GM21576 (cell line): ENCODE data around the gene GPSM3.
"Not testable (repeated sequence)": the region's sequence is repeated elsewhere in the genome, so short reads cannot be mapped to it uniquely, and the experiment has no call there.

Experiments
- ATAC-seq: cut with Tn5 transposase; IDR thresholded peaks from one replicate; pipeline ENCODE4 v1.9.1; 2021; ENCODE audit warnings: mild to moderate bottlenecking, moderate library complexity; ENCODE audit not compliant: unreplicated experiment

Gene GPSM3

DNA sequence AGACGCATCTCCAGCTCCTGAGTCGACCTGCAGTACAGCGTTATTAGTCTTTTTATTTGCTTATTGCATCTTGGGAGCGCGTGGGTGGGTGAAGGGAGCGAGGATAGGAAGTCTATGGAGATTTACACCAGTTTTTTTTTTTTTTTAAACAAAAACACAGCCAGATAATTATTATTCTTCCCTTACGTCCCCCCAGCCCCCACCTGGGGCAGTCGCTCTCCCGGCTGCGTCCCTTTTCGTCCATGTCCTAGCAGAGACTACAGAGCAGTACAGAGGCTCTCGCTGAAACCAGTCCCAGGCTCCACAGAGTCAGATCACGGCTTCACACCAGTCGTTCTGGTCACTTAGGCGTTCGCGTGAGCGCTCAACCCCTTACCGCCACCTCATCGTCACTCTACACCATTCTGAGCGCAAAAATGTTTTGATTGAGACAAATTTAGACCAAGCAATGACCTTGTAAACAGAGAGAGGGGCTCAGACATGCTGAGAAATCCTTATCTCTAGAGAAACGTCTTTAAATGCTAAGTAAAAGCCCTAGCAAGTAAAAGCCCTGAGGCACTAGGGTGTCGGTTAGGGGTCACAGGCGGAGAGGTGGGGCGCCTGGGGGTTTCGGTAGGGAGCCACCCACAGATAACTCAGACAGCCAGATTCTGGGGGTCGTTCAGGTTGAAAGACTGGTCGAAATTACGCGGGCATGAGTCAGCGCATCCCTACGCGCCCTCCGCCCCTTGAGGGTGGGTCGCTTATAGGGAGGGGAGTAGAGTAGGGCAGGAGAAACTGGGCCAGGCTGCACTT lies 39.5 kb downstream of the GPSM3 start:
- ATAC-seq, result no peak

DNA sequence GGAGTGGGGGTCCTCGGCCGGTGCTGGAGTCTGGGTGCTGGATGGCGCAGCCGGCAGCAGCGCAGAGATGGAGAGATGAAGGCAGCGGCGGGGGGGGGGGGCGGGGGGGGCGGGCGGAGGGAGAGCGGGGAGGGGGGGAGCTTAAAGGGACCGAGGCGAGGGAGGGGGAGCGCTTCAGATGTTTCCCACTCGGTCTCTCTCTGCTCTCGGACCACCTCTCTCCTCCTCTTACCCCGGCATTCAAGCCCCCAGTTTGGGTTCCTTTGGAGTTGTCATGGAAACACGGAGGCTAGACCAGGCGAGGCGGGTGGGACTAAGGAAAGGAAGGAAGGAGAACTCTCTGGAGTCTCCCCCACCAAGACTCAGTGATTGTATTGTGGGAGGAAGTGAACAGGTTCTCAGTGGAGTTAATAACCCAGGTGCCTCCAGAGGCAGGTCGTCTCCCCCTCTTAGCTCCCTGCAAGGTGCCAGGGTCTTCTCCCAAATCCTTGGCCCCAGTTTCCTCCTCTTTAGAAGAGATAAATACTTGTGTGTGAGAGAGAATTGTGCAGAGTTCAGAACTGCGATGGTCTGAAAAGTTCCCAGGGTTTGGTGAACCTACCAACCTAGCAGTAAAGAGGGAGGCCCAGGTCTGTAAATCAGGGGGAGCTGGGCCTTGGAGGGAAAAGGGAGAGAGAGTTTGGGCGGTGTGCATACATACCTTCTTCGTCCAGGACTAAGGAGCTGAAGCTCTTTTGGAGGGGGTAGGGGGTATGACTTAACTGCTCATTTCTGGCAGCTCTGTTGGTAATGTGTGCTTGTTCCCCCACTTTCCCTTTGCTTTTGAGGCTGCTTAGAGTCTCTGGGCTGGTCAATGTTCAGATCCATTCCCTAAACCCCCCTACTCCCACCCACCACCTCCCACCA lies 40.3 kb downstream of the GPSM3 start, which contains the start of gene PRRT1:
Gene PRRT1 (minus strand): TSS at position 77 of the 906 bp plus-strand sequence. CDS start 112 bp downstream, outside the sequence.
- no peak for ATAC-seq

DNA sequence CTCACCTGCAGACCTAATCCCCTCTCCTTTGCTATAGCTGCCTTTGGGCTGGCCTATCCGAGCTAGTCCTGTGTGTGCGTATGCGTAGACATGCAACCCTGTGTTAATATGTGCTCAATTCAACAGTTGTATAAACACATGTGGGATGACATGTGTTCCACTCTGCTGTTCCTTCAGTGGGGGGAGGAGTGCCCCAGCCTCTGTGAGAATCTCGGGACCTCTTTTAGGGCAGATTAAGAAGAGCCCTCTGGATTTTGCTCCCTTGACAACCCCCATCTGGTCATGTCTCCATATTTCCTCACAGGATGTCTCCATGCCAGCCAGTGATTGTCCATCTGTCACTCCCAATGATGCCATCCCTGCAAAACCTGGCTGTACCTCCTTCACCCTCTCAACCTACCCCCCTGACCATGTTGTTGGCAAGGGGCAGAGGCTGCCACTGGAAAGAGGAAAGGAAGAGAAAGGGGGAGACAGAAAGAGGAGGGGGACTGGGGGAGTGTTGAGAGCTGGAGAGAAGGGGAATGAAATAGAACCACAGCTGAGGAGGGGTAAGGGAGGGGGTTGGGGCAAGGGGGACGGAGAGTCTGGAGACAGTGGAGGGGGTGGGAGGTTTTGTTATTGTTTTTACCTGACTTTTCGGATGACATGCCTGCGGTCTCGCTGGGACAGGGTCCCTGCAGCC lies 41.1 kb downstream of the GPSM3 start:
- no peak for ATAC-seq

DNA sequence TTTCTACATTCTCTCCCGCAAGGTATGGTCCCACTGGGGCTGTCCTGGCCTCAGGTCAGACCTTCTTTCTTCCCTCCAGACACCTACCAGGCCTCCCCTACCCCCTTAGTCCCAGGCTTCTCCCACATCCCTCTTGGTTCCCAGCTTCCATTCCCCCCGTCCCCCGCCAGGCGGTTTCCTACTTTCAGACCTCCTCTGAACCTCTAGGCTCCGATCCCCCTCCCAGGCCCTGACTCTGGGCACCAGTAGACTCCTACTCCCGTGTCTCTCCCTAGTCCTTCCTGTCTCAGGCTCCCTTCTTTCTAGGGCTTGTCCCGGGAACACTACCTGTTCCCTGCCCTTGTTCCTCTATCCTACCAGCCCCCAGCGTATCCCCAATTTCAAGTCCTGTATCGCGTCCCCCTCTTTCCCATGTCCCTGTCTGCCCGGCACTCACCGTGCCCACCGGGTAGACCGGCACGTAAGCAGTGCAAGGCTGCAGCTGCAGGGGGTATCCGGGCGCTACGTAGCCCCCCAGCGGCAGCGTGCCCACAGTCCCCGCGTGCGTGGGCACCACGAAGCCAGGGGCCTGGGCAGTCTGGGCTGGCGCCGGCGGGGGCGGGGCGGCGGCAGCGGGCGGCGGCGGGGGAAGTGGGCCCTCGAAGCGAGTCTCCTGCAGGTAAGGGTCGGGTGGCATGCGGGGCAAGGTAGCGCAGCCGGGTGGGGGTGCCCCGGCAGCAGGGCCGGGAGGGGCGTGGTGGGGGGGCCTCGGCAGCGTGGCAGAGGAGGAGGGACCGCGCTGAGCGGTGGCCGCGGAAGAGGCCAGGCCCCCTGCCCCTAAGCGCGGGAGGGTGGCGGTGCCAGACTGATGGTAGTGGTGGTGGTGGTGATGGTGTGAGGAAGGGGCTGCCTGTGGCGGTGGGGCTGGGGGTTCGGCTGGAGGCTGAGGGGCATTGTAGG lies 42.2 kb downstream of the GPSM3 start:
- ATAC-seq, result no peak

DNA sequence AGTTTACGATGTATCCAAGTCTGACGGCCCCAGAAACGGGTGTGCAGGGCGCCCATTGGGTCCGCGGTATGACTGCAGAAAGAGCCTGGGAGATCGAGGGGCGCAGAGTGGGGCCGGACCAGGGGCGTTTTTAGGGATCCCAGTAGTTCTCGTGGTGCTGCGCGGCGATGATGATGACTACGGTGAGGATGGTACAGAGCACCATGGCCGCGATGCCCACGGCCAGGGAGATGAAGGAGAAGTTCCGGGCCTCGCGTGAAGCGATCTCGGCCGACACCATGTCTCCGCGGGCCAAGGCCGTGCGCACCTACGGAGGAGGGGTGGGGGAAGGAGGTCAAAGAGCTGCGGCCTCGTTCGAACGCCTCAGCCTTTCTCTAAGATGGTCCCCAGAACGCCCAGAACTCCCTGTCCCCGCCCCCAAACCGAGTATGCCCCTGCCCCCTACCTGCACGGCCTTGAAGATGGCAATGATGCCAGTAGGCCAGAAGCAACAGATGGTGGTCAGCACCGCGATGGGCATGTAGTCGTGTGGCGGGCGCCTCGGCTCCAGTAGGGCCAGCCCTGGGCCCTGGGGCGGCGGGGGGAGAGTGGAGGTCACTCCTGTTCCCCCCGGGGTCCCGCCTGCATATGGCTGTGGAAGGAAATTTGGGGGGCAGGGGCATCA lies 43.2 kb downstream of the GPSM3 start:
- no peak for ATAC-seq

DNA sequence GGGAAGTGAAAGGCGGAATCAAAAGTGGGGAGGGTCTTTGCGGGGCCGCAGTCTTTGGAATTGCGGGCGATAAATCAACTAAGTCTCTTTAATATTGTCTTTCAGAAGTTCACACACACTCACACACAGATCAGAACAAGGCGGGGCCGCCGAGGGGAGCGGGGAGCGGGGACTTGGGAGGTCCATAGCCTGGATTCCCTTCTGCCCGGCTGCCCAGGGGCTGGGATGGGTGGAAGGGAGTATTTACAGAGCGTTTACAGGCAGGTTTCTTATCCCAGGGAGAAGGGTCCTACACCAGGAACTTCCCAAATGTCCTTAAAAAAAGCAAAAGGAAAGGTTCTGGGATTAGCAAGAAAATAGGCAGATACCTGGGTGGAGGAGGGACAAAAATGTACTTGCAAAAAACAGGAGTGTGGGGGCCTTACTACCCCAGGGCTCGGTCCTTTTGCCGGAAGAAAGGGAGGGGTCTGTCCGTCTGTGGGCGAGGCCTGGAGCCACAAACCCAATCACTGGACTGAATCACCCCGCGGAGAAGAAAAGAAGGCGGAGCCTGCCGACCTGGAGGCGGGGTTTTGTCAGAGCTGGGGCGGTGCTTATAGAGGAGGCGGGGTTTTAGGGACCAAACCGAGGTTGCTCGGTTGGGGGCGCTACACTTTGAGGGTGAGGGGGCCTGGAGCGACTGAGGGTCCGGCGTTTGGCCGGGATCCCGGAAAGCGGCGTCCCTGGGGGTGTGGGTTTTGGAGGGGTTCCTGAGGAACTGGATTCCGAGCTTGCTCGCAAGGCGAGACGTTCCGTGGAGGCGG lies 44.0 kb downstream of the GPSM3 start:
- ATAC-seq, result no peak

DNA sequence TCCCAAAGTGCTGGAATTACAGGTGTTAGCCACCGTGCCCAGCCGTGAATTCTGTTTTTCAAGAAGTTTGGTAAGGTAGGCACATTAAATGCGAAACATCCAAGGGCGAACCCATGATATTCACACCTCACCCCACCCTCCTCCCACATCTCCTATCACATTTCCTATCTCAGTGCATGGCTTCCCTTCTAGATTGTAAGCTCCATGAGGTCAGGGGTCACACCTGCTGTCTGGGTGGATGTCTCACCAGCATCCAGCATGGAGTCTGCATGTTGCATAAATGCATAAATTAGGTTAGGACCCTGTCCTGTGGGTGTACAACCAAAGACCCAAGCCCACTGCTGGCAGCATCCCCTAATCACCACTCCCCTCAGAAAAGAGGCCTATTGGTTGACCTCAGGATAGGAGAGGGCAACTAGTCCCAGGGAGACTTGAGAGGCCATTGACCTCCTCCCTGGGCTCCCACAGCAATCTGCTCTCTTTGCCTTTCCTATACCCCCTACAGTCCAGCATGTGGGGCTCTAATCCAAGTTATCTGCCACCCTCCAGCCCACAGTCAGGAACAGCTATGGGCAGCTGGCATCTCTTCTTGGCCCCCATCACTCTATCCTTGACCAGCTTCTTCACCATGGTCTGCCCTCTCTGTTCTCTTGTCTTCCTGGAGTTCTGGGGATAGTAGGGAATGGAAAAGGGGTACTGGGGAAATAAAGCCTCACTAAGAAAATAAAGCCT lies 44.9 kb downstream of the GPSM3 start:
- no peak for ATAC-seq

DNA sequence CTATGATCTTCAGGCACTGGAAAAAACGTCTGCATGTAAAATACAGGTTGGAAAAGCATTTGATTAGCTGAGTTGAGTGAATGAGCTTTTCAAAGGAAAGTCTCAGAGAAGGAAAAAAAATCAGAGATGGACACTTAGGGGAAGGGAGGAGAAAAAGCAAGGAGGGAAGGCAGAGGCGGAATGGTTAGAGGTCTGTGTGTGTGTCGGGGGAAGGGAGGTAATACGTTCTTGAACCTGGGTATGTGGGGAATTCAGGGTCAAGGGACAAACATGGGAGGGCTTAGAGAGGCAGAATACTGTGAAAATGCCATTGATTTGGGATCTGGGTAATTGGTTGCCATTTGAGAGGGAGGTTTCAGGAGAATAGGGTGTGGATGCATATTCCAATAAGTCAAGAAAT lies 45.8 kb downstream of the GPSM3 start:
- ATAC-seq, result no peak

DNA sequence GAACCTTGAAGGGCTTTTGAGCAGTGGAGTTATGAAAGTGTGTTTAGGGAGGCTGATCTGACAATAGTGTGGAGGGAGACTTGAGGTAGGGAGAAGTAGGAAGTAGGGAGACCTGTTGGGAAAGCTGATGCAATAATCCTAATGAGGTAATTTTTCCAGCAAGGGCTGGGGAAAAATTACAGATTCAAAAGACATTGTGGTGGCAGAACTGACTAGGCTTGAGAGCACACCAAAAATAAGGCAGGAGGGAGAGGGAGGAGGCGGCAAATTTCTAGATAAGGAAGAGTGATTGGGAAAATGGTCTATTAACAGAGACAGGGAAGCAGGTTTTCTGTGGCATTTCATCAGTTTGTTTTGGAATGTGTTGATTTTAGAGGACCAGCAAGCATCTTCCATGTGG lies 46.2 kb downstream of the GPSM3 start:
- no peak for ATAC-seq

DNA sequence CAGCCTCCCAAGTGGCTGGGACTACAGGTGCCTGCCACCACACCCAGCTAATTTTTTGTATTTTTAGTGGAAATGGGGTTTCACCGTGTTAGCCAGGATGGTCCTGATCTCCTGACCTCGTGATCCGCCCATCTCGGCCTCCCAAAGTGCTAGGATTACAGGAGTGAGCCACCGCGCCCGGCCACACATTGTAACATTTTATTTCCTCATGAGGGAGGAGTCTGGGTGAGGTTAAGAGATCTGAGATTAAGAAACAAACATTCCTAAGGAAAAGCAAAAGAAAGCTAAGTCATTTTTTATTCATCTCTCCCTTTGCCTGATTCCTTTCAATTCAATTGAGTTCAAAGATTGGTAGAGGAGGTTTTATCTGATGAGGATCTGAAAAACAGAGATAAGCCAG lies 48.2 kb downstream of the GPSM3 start:
- ATAC-seq, result not testable (repeated sequence)
